Spleen (tissue), 7 donors: ENCODE results near the gene FIGNL1.

ENCODE experiments used
- POLR2A ChIP-seq, 3 donors: fragments of 450-650 bp; IDR thresholded peaks; one replicate each; pipeline ENCODE4 v1.5.1; 2017; ENCODE audit warnings: antibody characterized with exemption in 3 of 3, mild to moderate bottlenecking in 1 of 3
- POLR2AphosphoS5 ChIP-seq, 3 donors: sonication (generic); formaldehyde crosslinking; IDR thresholded peaks; one replicate each; pipeline ENCODE4 v1.5.1; 2017; ENCODE audit warnings: antibody characterized with exemption in 3 of 3
- TF ChIP-seq, protein P1 (sequence below), 11 experiments: fragments of 200-600 bp in 7 of 11; fragments of 450-650 bp in 4 of 11; sonication (generic) in 4 of 11; IDR thresholded peaks in 8 of 11; conservative IDR thresholded peaks in 3 of 11; 1 replicate in 7 of 11; 2 replicates in 4 of 11; pipeline versions ENCODE4 v1.4.0 to v1.8.0; 2016 to 2021; ENCODE audit warnings: antibody characterized with exemption in 11 of 11, inconsistent platforms in 4 of 11, mild to moderate bottlenecking in 1 of 11
- donor health status: DM: no; HTN: no; CAD: no; lungs with moderate emphysema.
- donor health status: DM: no; HTN: no; CAD: no.
- donor health status: DM: no; HTN: no; CAD: no.

DNA sequence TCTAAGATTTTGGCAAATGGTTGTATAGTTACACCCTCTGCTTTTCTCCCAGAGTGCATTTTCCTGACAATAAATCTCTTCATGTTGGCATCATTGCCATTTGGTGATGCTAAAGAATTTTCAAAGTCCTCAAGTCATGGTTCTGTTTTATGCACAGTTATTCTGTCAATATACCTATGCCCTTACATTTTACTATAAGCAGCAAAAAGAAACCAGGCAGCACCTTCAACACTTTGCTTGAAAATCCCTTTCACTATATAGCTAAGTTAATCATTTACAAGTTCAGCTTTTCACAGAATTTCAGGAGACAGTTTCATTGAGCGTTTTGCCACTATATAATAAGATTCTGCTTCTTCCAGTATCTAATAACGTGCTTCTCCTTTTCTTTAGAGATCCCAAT lies 22.6 kb downstream of the FIGNL1 start:
- TF ChIP-seq, protein P1, sequence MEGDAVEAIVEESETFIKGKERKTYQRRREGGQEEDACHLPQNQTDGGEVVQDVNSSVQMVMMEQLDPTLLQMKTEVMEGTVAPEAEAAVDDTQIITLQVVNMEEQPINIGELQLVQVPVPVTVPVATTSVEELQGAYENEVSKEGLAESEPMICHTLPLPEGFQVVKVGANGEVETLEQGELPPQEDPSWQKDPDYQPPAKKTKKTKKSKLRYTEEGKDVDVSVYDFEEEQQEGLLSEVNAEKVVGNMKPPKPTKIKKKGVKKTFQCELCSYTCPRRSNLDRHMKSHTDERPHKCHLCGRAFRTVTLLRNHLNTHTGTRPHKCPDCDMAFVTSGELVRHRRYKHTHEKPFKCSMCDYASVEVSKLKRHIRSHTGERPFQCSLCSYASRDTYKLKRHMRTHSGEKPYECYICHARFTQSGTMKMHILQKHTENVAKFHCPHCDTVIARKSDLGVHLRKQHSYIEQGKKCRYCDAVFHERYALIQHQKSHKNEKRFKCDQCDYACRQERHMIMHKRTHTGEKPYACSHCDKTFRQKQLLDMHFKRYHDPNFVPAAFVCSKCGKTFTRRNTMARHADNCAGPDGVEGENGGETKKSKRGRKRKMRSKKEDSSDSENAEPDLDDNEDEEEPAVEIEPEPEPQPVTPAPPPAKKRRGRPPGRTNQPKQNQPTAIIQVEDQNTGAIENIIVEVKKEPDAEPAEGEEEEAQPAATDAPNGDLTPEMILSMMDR (IDR thresholded peaks at IDR 0.05 in 8 of 11, conservative IDR thresholded peaks at IDR 0.05 in 3 of 11) = no peak
- TF ChIP-seq POLR2A (IDR thresholded peaks at IDR 0.05) (no peak), POLR2AphosphoS5 (IDR thresholded peaks at IDR 0.05) (no peak)
